Measurements from ENCODE around the gene SLC44A5. TPM values are rescaled to one million over a fixed set of nuclear protein-coding genes. Genes with fewer than 3 reads are reported as not detected.
"Not testable (repeated sequence)": the region's sequence is repeated elsewhere in the genome, so short reads cannot be mapped to it uniquely, and the experiment has no call there.

The SLC44A5 gene
- total RNA-seq: 1.0 and 4.6 TPM in 2 replicates

DNA sequence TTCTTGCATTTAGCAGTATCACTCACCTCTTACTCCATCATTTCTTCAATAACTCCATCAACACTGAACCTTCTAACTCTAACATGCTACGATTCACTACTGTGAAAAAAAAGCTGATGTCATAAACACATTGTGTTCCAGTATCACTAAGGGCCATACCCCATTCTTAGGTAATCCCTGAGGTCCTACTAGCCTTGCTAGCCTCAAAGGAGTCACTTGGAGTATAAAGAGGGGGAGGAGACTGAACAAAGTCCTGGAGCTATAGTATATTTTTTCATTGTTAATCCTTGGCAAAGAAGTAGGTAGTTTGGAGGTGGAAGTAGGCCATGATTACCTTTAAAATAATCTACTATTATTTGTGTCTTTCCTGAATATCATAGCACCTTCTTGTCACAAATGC lies at the start of gene SLC44A5:
Gene SLC44A5, minus strand, starts transcription at position 101 of the 400 bp plus-strand sequence. CDS start 69,667 bp downstream, outside the sequence.
- no peak for DNase-seq (ENCODE audit: low read depth in 2 of 2)

DNA sequence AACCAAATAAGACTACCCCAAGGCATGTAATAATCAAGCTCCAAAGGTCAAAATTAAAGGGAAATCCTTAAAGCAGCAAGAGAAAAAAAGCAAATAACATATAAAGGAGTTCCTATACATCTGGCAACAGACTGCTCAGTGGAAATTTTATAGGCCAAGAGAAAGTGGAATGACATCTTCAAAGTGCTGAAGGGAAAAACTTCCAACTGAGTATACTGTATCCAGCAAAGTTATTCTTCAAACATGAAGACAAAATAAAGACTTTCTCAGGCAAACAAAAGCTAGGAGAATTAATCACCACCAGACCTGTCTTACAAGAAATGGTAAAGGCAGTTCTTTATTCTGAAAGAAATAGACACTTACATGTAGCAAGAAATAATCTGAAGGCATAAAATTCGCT lies 45.0 kb upstream of the SLC44A5 start:
- DNase-seq (ENCODE audit: low read depth in 2 of 2): no peak

- not testable (repeated sequence) for DNase-seq (ENCODE audit: low read depth in 2 of 2)
Observed at GRCh38 chr1:75647183-75647582, 36.3 kb upstream of the SLC44A5 start.

- DNase-seq (ENCODE audit: low read depth in 2 of 2): not testable (repeated sequence)
Observed at GRCh38 chr1:75645153-75645552, 34.2 kb upstream of the SLC44A5 start.

GRCh38 chr1:75643460-75643859 lies 32.5 kb upstream of the SLC44A5 start:
- DNase-seq (ENCODE audit: low read depth in 2 of 2): peak in 1 of 2 donors; percentile 74

DNA sequence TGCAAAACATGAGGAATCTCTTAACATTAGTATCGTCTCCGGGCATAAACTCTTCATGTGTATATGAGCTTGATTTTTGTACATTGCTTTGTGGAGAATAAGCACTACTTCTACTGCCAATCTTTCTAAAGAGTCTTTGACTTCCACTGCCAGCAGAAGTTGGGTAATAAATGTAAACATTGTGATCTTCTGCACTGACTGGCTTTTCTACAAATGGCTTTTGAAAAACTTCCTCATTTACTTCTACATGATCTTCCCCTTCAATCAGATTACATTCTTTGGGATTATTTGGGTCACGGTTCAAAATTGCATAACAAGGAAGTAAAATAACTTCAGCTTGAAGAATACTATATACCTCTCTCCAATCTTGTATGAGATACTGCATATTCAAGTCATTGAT lies 30.4 kb upstream of the SLC44A5 start:
- DNase-seq (ENCODE audit: low read depth in 2 of 2): no peak

DNA sequence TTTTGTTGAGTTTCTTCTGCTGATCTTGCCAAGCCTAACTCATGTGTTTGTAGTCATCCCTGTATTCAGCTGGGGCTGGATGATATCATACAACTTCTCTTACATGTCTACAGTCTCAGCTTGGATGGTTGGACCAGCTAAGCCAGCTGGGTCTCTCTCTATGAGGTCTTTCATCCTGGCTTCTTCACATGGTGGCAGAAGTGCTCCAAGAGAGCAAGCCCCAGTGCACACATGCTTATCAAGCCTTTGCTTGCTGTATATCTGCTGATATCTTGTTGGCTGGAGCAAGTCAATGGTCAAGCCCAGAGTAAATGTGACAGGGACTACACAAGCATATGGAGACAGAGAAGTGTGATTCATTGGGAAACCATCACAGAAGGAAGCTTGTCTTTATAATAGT lies 29.2 kb upstream of the SLC44A5 start:
- DNase-seq (ENCODE audit: low read depth in 2 of 2): no peak

- DNase-seq (ENCODE audit: low read depth in 2 of 2): peak; percentile 35 to 56
Observed at GRCh38 chr1:75632350-75632949, 21.5 kb upstream of the SLC44A5 start.

- DNase-seq (ENCODE audit: low read depth in 2 of 2): no peak
Observed at GRCh38 chr1:75630998-75631397, 20.1 kb upstream of the SLC44A5 start.

GRCh38 chr1:75630004-75630594 lies 19.2 kb upstream of the SLC44A5 start:
- DNase-seq (ENCODE audit: low read depth in 2 of 2): no peak

GRCh38 chr1:75625795-75626194 lies 14.9 kb upstream of the SLC44A5 start:
- DNase-seq (ENCODE audit: low read depth in 2 of 2): no peak

- no peak for DNase-seq (ENCODE audit: low read depth in 2 of 2)
Observed at GRCh38 chr1:75618382-75618781, 7.5 kb upstream of the SLC44A5 start.

DNA sequence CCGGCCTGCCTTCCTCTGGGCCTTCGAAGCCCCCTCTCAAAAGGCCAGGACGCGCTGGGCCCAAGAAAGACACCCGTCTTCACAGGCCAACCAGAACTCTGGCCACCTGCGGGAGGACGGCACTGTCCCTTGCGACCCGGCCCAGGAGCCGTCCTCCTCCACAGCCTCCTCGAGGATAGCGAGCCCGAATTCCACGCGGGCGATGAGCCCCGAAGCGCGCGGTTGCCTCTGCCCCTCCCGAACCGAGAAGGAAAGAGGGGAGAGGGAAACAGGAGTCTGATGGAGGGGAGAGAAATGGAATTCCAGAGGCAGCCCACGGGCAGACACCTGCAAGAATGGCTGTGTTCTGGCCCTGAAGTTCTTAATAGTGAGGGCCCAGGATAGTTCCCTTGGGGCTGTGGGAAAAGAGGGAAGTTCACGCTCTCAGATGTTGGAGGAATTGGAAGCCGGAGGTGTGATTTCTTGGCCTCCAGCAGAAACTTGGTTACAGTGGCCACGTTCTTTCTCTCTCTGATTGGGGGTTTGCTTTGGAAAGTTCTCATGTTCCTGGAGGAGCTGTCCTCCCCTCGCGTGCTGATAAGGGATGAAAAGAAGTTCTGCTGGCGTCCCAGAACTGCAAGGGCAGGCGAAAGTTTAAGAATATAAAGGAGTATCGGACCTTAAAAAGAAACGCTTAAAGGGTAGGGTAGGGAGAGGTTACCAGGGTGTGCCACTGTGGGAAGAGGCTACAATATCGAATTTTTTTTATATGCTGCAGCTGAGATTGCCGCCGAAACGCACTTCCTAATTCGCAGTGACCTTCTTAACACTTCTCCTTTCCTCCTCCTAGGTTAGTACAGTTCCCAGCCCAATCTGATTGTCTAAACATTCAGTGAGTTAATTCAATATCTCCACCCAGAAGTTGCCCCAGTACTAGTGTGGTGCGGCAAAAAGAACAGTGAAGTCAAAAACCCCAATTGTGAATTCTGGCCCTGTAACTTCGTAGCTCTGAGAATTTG lies 5.8 kb upstream of the SLC44A5 start:
- DNase-seq (ENCODE audit: low read depth in 2 of 2): peak in 1 of 2 donors; percentile 56

GRCh38 chr1:75615613-75616435 lies 4.9 kb upstream of the SLC44A5 start:
- DNase-seq (ENCODE audit: low read depth in 2 of 2): peak; percentile 10 to 70

DNA sequence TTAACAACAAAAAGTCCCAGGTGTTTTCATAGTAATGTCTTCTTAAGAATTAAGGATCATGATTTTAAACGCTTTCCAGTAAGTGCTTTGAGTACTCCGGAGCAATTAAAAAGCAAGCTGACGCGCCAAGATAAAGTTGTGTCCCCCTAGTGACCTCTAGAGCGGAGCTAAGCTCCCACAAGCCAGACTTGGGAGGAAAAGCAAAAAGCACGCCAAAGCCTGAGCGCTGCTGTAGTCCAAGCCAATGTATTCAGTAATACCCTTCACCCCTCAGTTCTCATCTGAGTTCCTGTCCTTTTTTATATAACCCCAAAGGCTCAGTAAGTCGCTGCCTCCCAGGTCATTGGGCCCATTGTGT lies 3.5 kb upstream of the SLC44A5 start:
- DNase-seq (ENCODE audit: low read depth in 2 of 2): peak in 1 of 2 donors; percentile 18

DNA sequence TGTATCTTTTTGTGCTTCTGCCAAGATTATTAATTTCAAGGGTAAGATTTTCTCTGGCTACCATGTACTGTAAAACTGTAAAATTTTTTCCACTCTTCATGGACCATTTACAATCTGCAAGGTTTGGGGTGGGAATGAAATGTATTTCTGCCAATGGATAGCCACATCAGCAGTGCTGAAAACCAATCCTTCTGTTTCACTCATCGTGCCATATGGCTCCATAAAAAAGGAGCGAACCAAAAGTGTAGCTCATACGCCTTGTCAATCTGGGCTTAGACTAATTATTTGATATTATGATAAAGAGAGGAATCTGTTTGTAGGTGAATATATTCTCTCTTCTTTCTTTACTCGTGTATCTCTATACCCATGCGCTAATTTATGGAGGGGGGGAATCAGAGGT lies 3.0 kb upstream of the SLC44A5 start:
- DNase-seq (ENCODE audit: low read depth in 2 of 2): no peak

- no peak for DNase-seq (ENCODE audit: low read depth in 2 of 2)
Observed at GRCh38 chr1:75612976-75613375, 2.1 kb upstream of the SLC44A5 start.

DNA sequence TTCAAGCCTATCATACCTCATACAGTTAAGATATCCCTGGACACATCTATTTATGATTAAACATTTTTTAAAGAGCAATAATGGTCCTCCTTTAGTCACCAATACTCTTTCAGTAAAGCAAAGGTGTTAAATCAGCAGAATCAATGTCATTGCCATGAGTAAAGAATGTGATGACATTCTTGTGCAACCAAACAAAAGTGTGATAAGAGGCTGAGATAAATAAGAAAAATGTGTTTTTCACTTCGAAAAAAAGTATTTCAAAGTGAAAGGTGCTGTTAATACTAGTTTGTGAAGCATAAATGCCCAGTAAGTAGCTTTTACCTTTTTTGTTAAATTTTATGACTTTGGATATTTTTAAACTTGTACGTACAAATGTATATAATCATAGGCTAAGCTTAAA lies 8.4 kb downstream of the SLC44A5 start:
- no peak for DNase-seq (ENCODE audit: low read depth in 2 of 2)

DNA sequence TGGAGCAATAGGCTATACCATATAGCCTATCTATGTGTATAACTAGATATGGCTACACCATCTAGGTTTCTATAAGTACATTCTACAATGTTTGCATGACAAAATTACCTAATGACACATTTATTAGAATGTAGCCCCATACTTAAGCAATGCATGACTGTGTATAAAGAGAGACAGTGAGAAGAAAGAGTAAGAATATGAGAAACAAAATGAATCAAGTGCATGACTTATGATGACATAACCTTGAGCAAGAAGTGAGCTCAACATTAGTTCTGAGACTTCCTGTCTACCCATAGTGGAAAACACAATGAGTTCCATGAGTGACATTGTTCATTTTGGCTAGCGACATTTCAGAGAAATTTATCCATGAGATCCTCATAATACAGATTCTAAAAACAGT lies 10.1 kb downstream of the SLC44A5 start:
- DNase-seq (ENCODE audit: low read depth in 2 of 2): no peak

DNA sequence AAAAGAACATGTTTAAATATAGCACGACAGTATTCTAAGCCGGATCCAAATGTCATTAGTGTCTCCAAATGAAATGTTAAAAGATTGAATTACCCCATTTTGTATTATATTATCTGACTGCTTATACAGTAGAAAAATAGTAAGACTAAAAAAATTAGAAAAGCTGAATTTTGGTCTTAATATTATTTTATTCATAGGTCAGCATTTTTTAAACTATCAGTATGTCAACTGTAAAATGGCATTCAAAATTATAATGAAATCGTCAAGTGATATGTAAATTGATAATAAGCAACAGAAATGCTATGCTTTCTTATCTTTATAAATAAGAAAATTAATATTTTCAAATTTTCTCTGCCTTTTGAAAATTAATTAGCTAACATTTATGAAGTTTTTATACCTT lies 16.6 kb downstream of the SLC44A5 start:
- no peak for DNase-seq (ENCODE audit: low read depth in 2 of 2)

- DNase-seq (ENCODE audit: low read depth in 2 of 2): not testable (repeated sequence)
Observed at GRCh38 chr1:75593457-75593856, 17.5 kb downstream of the SLC44A5 start.
